GM19455 (cell line): ENCODE results near the gene NPAS3.

Experiments used
- ATAC-seq: cut with Tn5 transposase; IDR thresholded peaks from one replicate; pipeline ENCODE4 v1.9.1; 2021; ENCODE audit not compliant: unreplicated experiment

The NPAS3 gene

GRCh38 chr14:33728010-33728498, 789.4 kb downstream of the NPAS3 start:
- ATAC-seq = no peak

- ATAC-seq = no peak
Observed at GRCh38 chr14:33730156-33730555, 791.5 kb downstream of the NPAS3 start.

GRCh38 chr14:33732175-33732574, 793.5 kb downstream of the NPAS3 start:
- no peak for ATAC-seq

GRCh38 chr14:33733310-33733709, 794.6 kb downstream of the NPAS3 start:
- no peak for ATAC-seq

GRCh38 chr14:33733721-33734120, 795.0 kb downstream of the NPAS3 start:
- ATAC-seq = no peak

- ATAC-seq = no peak
Observed at GRCh38 chr14:33734387-33734786, 795.7 kb downstream of the NPAS3 start.

- ATAC-seq = no peak
Observed at GRCh38 chr14:33736299-33736825, 797.7 kb downstream of the NPAS3 start.

- ATAC-seq = no peak
Observed at GRCh38 chr14:33736979-33737378, 798.3 kb downstream of the NPAS3 start.

- ATAC-seq = no peak
Observed at GRCh38 chr14:33737446-33737845, 798.8 kb downstream of the NPAS3 start.

GRCh38 chr14:33738029-33738428, 799.4 kb downstream of the NPAS3 start:
- ATAC-seq = no peak

- ATAC-seq = no peak
Observed at GRCh38 chr14:33738491-33738890, 799.8 kb downstream of the NPAS3 start.

- ATAC-seq = no peak
Observed at GRCh38 chr14:33740531-33740930, 801.9 kb downstream of the NPAS3 start.

GRCh38 chr14:33742166-33742565, 803.5 kb downstream of the NPAS3 start:
- ATAC-seq = no peak

GRCh38 chr14:33745163-33745562, 806.5 kb downstream of the NPAS3 start:
- no peak for ATAC-seq

GRCh38 chr14:33747749-33748148, 809.1 kb downstream of the NPAS3 start:
- no peak for ATAC-seq

GRCh38 chr14:33754261-33754660, 815.6 kb downstream of the NPAS3 start:
- ATAC-seq = no peak

- no peak for ATAC-seq
Observed at GRCh38 chr14:33755358-33755757, 816.7 kb downstream of the NPAS3 start.

- ATAC-seq = no peak
Observed at GRCh38 chr14:33756833-33757232, 818.2 kb downstream of the NPAS3 start.

GRCh38 chr14:33758547-33758946, 819.9 kb downstream of the NPAS3 start:
- no peak for ATAC-seq

- no peak for ATAC-seq
Observed at GRCh38 chr14:33762161-33762851, 823.6 kb downstream of the NPAS3 start.

- no peak for ATAC-seq
Observed at GRCh38 chr14:33764876-33765650, 826.4 kb downstream of the NPAS3 start.
